Tibial artery (tissue), 4 donors: ENCODE data around the gene NANOS1.
A peak's percentile ranks its signal among the peaks of the same experiment; 100 is the strongest.

Source experiments
- DNase-seq, 2 donors: peaks; one replicate each; pipeline ENCODE4 v3.0.0-alpha.2; 2019
- H3K27ac ChIP-seq, 2 donors: fragments of 200-600 bp; sonication (generic) in 1 of 2; 1 replicate in 1 of 2; 2 replicates in 1 of 2; pipeline ENCODE4 v1.5.1; 2018 to 2019; ENCODE audit warnings: mild to moderate bottlenecking in 1 of 2
- H3K27me3 ChIP-seq, 2 donors: fragments of 200-600 bp; sonication (generic) in 1 of 2; one replicate each; pipeline versions ENCODE4 v1.5.1 to v1.6.0; 2016 to 2019
- H3K36me3 ChIP-seq, 3 donors: fragments of 200-600 bp; sonication (generic) in 2 of 3; one replicate each; pipeline ENCODE4 v1.5.1; 2016 to 2019; ENCODE audit warnings: mild to moderate bottlenecking in 2 of 3
- H3K4me1 ChIP-seq, 4 donors: fragments of 200-600 bp; sonication (generic) in 2 of 4; 1 replicate in 3 of 4; 2 replicates in 1 of 4; pipeline ENCODE4 v1.5.1; 2016 to 2019
- H3K4me3 ChIP-seq, 2 donors: fragments of 200-600 bp; sonication (generic) in 1 of 2; 1 replicate in 1 of 2; 2 replicates in 1 of 2; pipeline ENCODE4 v1.5.1; 2018 to 2019; ENCODE audit warnings: mild to moderate bottlenecking in 2 of 2
- H3K9me3 ChIP-seq, 3 donors: fragments of 200-600 bp; sonication (generic) in 1 of 3; one replicate each; pipeline ENCODE4 v1.5.1; 2016 to 2019
- intact Hi-C: fragments of 100-400 bp; cut with DNase I; formaldehyde crosslinking; loops from one replicate; pipeline ENCODE4 v1.15.0; 2023; ENCODE audit warnings: low total_unique reads
- TF ChIP-seq, protein P1 (sequence below), 2 experiments: fragments of 200-600 bp in 1 of 2; fragments of 450-650 bp in 1 of 2; IDR thresholded peaks; one replicate each; pipeline ENCODE4 v1.5.1; 2017 to 2019; ENCODE audit warnings: antibody characterized with exemption in 2 of 2, mild to moderate bottlenecking in 1 of 2, moderate library complexity in 1 of 2

The NANOS1 gene, protein sequence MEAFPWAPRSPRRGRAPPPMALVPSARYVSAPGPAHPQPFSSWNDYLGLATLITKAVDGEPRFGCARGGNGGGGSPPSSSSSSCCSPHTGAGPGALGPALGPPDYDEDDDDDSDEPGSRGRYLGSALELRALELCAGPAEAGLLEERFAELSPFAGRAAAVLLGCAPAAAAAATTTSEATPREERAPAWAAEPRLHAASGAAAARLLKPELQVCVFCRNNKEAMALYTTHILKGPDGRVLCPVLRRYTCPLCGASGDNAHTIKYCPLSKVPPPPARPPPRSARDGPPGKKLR

DNA sequence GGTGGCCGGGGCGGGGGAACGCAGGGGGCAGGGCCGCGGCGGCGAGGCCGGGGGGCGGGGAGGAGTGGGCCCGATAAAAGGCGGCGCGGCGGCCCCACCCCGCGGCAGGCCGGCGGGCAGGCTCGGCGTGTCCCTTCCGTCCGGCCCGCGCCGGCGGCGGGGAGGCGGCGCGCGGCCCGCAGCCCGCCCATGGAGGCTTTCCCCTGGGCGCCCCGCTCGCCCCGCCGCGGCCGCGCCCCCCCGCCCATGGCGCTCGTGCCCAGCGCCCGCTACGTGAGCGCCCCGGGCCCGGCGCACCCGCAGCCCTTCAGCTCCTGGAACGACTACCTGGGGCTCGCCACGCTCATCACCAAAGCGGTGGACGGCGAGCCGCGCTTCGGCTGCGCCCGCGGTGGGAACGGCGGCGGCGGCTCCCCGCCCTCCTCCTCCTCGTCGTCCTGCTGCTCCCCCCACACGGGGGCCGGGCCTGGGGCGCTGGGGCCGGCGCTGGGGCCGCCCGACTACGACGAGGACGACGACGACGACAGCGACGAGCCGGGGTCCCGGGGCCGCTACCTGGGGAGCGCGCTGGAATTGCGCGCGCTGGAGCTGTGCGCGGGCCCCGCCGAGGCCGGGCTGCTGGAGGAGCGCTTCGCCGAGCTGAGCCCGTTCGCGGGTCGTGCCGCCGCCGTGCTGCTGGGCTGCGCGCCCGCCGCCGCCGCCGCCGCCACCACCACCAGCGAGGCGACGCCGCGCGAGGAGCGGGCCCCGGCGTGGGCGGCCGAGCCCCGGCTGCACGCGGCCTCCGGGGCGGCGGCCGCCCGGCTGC is at the start of gene NANOS1:
NANOS1 (plus strand) TSS at position 102 of the 808 bp plus-strand sequence; CDS start at position 190, 88 bp downstream.
- TF ChIP-seq, protein P1, sequence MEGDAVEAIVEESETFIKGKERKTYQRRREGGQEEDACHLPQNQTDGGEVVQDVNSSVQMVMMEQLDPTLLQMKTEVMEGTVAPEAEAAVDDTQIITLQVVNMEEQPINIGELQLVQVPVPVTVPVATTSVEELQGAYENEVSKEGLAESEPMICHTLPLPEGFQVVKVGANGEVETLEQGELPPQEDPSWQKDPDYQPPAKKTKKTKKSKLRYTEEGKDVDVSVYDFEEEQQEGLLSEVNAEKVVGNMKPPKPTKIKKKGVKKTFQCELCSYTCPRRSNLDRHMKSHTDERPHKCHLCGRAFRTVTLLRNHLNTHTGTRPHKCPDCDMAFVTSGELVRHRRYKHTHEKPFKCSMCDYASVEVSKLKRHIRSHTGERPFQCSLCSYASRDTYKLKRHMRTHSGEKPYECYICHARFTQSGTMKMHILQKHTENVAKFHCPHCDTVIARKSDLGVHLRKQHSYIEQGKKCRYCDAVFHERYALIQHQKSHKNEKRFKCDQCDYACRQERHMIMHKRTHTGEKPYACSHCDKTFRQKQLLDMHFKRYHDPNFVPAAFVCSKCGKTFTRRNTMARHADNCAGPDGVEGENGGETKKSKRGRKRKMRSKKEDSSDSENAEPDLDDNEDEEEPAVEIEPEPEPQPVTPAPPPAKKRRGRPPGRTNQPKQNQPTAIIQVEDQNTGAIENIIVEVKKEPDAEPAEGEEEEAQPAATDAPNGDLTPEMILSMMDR (IDR thresholded peaks at IDR 0.05), result no peak
- H3K27me3 ChIP-seq, result no peaks in the 10 kb centered on the region
- peak within 1 kb of the TSS; percentile 47 to 50 for H3K27ac ChIP-seq
- no peaks in the 10 kb centered on the region for H3K9me3 ChIP-seq
- H3K4me1 ChIP-seq, result peaks cover 0 to 43% (median 32%) of the 10 kb centered on the region in 4 donors
- DNase-seq, result peak in 1 of 2 donors; percentile 60
- peak within 1 kb of the TSS; percentile 57 to 78 for H3K4me3 ChIP-seq
- intact Hi-C loops, result no loop called here
- H3K36me3 ChIP-seq, result peaks cover 20 to 25% (median 22%) of the 10 kb centered on the region in 3 donors

DNA sequence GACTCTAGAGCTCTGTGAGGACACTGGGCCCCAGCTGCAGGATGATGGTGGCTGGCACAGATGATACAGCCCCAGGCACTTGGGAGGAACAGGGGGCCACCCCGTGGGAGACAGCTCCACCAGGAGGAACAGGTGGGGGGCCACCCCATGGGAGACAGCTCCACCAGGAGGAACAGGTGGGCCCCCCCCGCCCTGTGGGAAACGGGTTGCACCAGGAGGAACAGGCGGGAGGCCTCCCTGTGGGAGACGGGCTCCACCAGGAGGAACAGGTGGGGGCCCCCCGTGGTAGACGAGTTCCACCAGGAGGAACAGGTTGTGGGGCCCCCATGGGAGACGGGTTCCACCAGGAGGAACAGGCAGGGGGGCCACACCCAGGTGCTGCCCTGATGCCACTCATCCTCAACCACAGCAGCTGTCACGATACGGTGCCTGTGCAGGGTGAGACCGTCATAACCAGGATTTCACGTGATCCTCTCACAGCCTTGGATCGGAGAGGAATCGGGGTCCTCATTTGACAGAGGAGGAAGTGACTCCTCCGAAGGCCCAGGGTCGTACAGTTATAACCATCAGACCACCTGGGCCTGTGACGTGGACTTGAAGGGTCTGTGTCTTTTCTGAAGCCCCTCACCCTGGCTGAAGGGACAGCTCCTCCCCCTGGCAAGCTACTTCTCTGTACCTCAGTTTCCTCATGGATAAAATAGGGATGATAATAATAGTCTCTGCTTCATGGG is 49.2 kb upstream of the NANOS1 start:
- DNase-seq, result peak in 1 of 2 donors; percentile 60
- H3K36me3 ChIP-seq, result no peaks in the 10 kb centered on the region
- H3K27ac ChIP-seq, result no peak overlapping the region
- TF ChIP-seq, protein P1 (IDR thresholded peaks at IDR 0.05), result no peak
- peaks cover 0 to 7% (median 0%) of the 10 kb centered on the region in 3 donors for H3K9me3 ChIP-seq
- intact Hi-C loops, result no loop called here
- no peak overlapping the region for H3K4me3 ChIP-seq
- H3K27me3 ChIP-seq, result peaks cover 0 to 6% of the 10 kb centered on the region in 2 donors
- no peaks in the 10 kb centered on the region for H3K4me1 ChIP-seq

DNA sequence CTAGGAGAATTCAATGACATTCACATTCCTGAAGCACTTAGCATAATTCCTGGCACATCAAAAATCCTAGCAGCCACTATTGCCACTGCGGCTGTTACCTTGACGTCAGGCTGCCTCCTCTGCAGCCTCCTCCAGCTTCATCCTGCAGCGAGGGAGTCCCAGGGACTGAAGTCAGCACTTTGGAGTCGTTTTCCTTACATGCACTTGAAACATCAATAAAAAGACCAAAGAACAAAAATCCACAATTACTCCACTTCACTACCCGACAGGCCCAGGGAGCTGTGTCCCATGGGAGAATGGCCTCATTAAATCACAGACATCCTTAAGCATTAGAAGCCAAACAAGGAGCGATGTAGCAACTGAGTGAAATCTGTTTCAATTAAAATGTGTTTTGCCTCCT is 48.6 kb upstream of the NANOS1 start:
- TF ChIP-seq, protein P1 (IDR thresholded peaks at IDR 0.05), result no peak
- intact Hi-C loops, result no loop called here
- Histone ChIP-seq H3K4me3 (no peak overlapping the region), H3K9me3 (peaks cover 0 to 10% (median 0%) of the 10 kb centered on the region in 3 donors), H3K4me1 (no peaks in the 10 kb centered on the region), H3K27ac (no peak overlapping the region), H3K36me3 (no peaks in the 10 kb centered on the region), H3K27me3 (peaks cover 0 to 6% of the 10 kb centered on the region in 2 donors)
- DNase-seq, result no peak

DNA sequence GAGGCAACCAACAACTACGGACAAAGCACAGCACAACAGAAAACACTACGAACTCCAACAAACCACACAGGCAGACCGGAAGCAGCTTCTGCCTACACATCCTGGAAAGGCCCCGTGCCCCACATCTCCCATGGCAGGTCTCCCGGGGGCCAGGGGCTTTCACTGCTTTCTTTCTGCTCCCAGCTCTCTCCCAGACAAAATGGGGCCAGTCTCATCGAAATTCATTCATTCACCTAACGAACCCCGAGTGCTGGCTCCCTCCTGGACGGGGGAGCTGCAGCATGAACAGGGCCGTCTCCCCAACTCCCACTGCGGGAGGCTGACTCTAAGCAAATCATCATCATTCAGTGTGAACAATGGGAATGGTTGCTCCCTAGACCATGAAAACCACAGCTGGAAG is 47.6 kb upstream of the NANOS1 start:
- no peaks in the 10 kb centered on the region for H3K4me1 ChIP-seq
- TF ChIP-seq, protein P1 (IDR thresholded peaks at IDR 0.05), result no peak
- H3K4me3 ChIP-seq, result no peak overlapping the region
- no peaks in the 10 kb centered on the region for H3K36me3 ChIP-seq
- peaks cover 0 to 10% (median 4%) of the 10 kb centered on the region in 3 donors for H3K9me3 ChIP-seq
- intact Hi-C loops, result no loop called here
- H3K27ac ChIP-seq, result no peak overlapping the region
- DNase-seq, result no peak
- peaks cover 0 to 6% of the 10 kb centered on the region in 2 donors for H3K27me3 ChIP-seq

DNA sequence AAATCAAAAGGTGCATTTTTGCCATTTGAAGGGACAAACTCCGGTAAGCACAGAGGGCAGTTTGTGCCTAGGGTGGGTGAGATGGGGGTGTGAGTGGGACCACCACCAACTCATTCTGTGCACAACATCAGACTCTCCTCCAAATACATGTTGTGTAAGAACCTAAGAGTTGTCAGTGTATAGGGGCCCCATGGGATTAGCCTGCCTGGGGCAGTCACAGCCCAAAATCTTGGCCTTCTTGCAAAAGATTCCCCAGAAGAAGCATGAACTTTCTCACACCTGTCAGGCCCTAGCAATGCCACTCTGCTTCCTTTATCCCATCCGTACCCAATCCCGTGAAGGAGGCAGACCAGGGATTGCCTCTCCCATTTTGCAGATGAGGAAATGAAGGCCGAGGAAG is 47.1 kb upstream of the NANOS1 start:
- peaks cover 0 to 10% (median 4%) of the 10 kb centered on the region in 3 donors for H3K9me3 ChIP-seq
- no peak for DNase-seq
- peaks cover 0 to 6% of the 10 kb centered on the region in 2 donors for H3K27me3 ChIP-seq
- intact Hi-C loops, result no loop called here
- TF ChIP-seq, protein P1 (IDR thresholded peaks at IDR 0.05), result no peak
- H3K4me1 ChIP-seq, result no peaks in the 10 kb centered on the region
- no peak overlapping the region for H3K27ac ChIP-seq
- no peaks in the 10 kb centered on the region for H3K36me3 ChIP-seq
- no peak overlapping the region for H3K4me3 ChIP-seq
